Posterior vena cava (tissue), 2 donors: Measurements from ENCODE around the gene BBS9. TPM values are rescaled to one million over a fixed set of nuclear protein-coding genes. Genes with fewer than 3 reads are reported as not detected.
"Not testable (repeated sequence)": the region's sequence is repeated elsewhere in the genome, so short reads cannot be mapped to it uniquely, and the experiment has no call there.

Source experiments
- DNase-seq: peaks from one replicate; pipeline ENCODE4 v3.0.0-alpha.2; 2020; ENCODE audit warnings: low spot score
- intact Hi-C, 2 donors: fragments of 100-400 bp; cut with DNase I; formaldehyde crosslinking; loops; one replicate each; pipeline versions ENCODE4 v1.14.1 to v1.14.2; 2022 to 2023
- total RNA-seq, 2 donors: library from RNA; stranded (reverse); fragmentation: NEBNext Ultra II Directional; extraction: Animal tissue kit (Norgen Biotek cat#: 25700); gene quantifications; one replicate each; pipeline ENCODE4 v1.2.1, GENCODE V29; 2021
- donor health status: DM: yes; HTN: yes; CAD: no.
- donor health status: DM: yes; HTN: yes; CAD: no.

BBS9 gene
- total RNA-seq, 2 donors from 2014 or later: 13.9 to 16.8 TPM

DNA sequence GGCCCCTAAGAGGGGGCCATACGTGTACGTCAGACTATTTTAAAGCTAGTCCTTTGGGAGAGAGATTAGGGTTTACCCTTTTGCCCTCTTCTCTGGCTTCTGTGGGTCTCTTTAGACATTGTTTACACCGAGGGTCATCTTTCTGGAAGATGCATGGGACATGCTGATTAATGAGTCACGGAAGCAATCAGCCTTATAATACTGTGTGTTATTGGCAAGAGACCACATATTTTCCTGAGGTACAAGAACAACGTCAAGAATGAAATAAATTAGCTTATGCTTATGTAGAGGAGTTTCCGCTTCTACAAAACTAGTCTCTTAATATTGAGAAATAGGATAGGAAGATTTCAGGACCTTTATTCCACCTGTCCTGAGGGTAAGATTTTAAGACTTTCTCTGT lies 327.7 kb downstream of the BBS9 start:
- DNase-seq: no peak
- intact Hi-C loops: no loop called here

GRCh38 chr7:33458581-33458980 lies 329.2 kb downstream of the BBS9 start:
- intact Hi-C loops: no loop called here
- DNase-seq: no peak

DNA sequence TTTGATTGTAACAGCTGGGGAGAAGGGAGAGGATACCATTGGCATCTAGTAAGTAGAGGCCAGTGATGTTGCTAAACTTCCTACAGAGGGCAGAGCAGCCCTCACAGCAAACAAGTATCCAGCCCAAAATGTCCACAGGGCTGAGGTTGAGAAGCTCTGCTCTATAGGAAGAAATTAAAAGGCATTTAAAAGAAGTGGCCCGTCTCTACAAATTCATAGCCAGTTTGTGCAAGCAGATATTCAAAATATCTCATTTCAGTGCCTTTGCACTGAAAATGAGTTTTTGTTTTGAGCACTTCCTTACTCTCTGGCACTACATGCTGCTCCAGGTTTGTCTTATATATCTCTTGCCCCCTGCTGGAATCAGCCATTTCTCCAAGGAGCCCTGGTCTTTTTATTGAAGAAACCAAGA lies 330.0 kb downstream of the BBS9 start:
- intact Hi-C loops: no loop called here

DNA sequence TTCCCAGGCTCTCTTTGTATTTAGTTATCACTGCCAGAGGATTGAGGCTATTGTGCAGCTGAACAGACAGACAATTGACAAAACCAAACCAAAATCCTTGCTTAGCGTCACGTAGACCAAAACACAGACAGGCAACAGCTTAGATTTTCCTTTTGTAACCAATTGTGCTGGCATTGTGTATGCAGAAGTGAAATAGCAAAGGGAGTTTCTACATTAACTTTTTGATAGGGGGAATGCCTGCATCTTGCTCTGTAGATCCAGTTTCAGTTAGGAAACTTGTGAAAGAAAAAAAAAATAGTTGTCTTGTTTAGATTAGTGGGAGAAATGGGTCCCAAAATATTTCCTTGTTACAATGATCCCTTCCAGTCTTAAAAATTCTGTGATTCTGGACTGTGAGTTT lies 333.8 kb downstream of the BBS9 start:
- no peak for DNase-seq
- intact Hi-C loops: no loop called here

More for the DNA sequence above, 330.0 kb downstream of the BBS9 start:
- DNase-seq: no peak

- DNase-seq: no peak
- intact Hi-C loops: no loop called here
Measured at GRCh38 chr7:33466203-33466602, 336.8 kb downstream of the BBS9 start.

DNA sequence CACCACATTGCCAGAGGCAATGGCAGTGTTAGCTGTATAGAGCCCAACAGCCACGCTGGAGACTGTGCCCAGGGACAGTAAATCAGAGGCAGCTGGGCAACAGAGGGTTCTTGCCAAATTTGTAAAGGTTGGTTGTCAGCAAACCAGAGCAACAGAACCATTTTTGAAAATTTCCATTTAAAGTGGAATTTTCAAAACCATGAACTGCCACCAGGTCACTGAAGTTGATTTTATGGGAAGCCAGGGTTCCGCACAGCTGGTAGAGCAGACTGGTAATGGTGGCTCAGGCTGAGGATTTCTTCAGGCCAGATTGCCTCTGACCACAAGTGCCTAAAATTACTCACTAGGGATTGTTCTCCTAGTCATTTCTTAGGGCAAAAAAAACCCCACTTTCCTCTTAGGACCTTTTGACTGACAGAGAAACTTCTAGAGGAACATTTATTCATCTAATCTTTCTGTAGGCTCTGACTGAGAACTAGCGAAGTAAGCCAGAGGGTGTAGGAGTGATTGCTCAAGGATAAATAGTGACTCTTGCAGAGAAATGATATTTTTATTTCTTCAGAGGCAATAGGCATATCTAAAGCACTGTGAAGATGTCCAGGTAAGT lies 342.4 kb downstream of the BBS9 start:
- no peak for DNase-seq
- intact Hi-C loops: no loop called here

DNA sequence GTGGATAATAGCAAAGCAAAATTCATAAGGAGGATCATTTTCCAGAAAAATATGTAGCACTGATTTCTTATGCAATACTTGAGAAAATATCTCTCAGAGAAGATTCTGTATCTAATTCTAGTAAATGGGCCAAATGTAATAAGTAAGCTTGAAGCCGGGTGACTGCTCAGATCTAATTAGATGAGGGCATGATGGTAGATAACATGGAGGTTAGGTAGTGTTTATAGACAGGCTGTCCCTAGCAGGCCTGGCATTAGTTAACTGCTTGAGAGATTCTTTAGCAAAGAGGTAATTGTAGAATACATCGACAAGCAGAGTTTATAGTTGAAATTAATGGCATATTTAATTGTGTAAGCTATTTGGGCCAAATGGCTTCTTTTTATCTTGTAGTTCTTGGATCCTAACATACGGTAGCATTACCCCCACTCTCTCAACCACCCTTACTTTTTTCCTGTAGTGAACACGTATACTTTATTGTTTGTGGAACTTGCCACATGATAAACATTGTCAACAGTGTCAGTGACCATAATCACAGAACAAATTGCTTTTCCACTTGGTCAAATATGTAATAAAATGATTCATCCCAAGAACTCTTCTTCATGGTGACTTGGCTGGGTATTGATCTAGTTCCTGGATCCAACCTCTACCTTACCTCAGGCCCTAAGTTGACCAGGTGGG lies 343.1 kb downstream of the BBS9 start:
- intact Hi-C loops: no loop called here
- no peak for DNase-seq

DNA sequence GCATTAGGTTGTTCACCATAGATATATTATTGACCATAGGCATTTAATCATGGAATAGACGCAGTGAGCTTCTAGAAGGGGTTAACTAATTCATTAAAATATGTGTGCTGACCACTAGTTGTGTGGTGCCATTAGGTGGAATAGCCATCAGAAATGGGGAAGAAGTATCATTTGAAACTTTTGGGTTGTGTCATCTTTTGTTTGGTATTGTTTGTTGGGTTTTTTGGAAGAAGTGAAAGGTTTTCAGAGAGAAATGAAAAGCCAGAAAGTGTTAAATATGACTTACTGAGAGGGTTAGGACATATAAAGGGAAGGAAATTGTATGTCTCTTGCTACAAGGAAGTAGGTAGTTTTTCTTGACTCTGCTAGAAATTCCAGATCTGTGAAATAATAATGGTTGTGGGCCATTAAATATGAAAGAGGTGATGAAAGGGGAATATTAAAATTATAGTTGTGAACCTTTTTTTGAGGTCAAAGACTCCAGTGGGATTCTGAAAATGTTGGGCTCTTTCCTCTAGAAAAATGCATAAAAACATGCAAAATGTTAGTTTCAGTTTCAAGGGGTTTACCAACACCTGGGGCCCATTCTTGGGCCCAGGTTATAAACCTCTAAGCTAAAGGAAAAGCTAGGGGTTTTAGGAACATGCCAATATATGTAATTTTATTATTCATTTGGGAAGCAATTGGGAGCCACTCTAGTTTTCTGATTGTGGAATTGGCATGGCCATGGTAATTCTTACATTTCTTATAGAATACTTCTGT lies 348.5 kb downstream of the BBS9 start:
- no peak for DNase-seq
- intact Hi-C loops: no loop called here

- intact Hi-C loops, DNase-seq: not testable (repeated sequence)
Measured at GRCh38 chr7:33484476-33484875, 355.1 kb downstream of the BBS9 start.

DNA sequence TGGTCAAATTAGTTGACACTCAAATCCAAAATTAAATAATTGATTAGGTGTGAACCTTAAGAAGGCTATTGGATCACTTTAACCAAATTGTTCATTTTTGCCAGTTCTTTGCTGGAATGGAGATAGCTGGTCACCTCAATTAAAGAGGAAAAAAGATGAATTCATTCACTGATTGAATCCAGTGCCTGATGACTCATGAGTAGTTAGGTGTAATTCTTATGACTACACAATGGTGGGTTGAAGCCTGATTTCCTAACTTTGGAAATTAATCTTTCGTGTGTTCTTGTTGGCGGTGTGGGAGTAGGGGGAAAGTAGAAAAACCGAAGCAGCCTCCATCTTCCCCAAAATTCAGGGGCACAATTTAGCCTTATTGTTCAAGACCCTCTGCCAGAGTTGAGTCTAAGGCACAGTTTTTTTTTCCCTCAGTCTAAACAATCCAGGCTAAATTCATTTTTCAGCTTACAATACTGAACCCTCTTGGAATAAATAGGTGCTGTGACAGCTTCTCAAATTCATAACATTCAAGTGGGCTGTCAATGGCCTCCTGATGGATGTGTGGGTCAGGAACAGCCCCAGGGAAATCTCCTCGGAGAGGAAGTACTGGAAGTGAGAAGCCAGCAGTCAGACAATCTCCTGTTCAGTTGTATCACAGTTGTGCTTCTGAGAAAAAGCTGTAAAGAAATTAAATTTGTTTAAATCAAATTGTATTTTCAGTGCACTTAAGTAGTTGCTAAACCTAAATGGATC lies 356.6 kb downstream of the BBS9 start:
- no peak for DNase-seq
- intact Hi-C loops: no loop called here

- intact Hi-C loops: no loop called here
- no peak for DNase-seq
Measured at GRCh38 chr7:33486633-33487032, 357.3 kb downstream of the BBS9 start.

DNA sequence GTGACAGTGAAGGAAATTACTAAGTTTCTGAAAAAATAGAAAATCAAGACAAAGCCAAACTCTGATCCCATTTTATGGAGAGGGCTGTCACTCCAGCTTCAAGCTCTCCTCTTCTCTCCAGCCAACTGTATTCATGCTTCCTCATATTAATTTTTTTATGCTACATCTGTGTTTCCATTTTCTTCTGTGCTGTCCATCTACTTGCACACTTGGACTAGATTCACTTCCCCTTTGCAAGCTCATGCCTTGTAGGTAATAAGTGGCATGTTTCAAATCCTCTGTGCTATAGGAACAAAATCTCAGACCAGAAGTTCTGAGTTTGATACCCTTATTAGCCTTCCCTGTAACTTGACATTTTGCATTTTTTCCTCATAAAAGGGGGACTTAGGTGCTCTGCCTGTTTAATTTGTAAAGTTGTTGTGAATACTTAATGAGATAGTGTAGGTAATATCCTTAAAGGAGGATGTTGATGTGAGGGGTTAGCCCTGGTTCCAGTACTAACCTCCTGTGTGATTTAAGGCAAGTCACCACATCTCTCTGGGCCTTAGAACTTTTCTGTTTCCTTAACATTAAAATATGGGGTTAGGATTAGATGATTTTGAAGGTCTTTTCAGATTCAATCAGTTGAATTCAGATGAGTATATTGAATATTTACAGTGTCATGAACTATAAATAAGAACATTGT lies 358.8 kb downstream of the BBS9 start:
- DNase-seq: no peak
- intact Hi-C loops: no loop called here

- no peak for DNase-seq
- intact Hi-C loops: no loop called here
Measured at GRCh38 chr7:33494474-33494873, 365.1 kb downstream of the BBS9 start.

DNA sequence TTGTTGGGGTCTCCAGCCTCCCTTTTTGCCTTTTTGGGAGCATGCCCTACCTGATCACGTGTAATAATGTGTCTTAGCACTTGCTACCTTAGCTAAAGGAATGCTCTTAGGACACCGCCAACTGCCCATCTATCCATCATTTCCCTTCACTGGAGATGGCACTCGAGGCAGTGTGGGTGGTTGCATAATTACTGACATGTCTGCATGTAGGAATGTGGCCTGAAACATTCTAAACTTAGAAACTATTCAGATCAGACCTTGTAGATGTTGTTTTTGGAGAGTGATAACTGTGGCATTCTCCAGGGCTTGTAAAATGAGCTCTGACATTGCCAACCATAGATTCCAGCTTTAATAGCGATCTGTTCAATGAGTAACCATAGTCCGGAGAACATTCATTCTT lies 365.8 kb downstream of the BBS9 start:
- intact Hi-C loops: no loop called here
- DNase-seq: no peak

DNA sequence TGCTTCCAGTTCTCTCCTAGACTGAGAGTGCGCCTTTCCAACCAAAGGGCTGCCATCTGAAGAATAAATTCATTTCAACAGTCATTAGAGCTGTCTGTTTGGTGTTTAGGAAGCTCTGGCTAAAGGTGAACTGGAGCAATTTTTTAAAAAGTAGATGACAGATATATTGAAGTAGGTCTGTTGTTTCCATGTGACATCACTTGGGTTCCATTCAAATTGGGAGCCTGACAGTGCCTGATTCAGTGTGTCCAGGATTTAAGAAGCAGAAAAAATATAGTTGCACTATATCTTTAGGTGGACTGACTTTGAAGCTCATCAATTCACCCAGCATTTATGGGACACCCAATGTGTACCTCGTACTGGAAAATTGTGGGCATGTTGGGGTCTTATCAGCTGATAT lies 367.7 kb downstream of the BBS9 start:
- intact Hi-C loops: no loop called here
- no peak for DNase-seq

GRCh38 chr7:33500703-33501701 lies 371.6 kb downstream of the BBS9 start:
- intact Hi-C loops: no loop called here
- DNase-seq: no peak

- intact Hi-C loops: no loop called here
- no peak for DNase-seq
Measured at GRCh38 chr7:33503014-33503413, 373.6 kb downstream of the BBS9 start.

DNA sequence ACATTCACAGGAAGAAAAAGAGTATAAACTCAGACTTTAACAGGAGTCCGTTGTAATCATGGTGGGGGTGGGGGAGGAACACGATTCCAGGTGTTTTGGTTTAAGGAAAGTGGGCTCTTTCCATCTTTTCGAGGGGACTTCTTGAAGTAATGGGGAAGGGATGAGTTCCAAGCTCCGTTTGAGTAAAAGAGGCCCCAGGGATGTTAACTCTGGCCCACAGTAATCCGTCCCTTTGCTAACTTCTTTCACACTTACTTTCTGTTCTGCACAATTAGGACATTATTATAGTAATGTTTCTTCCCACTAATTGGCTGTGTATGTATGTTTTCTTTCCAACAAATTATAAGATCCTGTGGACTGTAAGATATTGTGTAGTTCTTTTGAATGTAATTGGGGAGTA lies 374.4 kb downstream of the BBS9 start:
- intact Hi-C loops: no loop called here

More for the DNA sequence above, 374.4 kb downstream of the BBS9 start:
- no peak for DNase-seq
